ENCODE results near the gene MFGE8.

DNA sequence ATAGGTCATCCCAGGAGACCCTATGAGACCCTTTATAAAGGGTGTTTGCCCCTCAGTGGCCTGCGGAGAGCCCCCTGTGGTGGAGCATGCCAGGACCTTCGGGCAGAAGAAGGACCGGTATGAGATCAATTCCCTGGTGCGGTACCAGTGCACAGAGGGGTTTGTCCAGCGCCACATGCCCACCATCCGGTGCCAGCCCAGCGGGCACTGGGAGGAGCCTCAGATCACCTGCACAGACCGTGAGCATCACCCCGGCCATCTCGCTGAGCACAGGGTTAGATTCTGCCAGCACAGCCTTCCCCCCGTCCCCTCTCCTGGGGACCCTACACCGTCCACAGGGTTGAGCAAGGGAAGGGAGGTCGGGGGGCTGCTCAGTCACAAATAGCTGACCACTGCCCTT is 39.4 kb downstream of the MFGE8 start:
- TF ChIP-seq, protein P1, sequence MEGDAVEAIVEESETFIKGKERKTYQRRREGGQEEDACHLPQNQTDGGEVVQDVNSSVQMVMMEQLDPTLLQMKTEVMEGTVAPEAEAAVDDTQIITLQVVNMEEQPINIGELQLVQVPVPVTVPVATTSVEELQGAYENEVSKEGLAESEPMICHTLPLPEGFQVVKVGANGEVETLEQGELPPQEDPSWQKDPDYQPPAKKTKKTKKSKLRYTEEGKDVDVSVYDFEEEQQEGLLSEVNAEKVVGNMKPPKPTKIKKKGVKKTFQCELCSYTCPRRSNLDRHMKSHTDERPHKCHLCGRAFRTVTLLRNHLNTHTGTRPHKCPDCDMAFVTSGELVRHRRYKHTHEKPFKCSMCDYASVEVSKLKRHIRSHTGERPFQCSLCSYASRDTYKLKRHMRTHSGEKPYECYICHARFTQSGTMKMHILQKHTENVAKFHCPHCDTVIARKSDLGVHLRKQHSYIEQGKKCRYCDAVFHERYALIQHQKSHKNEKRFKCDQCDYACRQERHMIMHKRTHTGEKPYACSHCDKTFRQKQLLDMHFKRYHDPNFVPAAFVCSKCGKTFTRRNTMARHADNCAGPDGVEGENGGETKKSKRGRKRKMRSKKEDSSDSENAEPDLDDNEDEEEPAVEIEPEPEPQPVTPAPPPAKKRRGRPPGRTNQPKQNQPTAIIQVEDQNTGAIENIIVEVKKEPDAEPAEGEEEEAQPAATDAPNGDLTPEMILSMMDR (IDR thresholded peaks at IDR 0.05), result no peak
- no peak for TF ChIP-seq POLR2A (IDR thresholded peaks at IDR 0.05)

Data from adrenal gland (tissue), 5 donors.